Endothelial cell of umbilical vein (primary cell): ENCODE data around the gene TMPRSS7.

Experiments used
- EZH2 ChIP-seq: IDR thresholded peaks from 2 replicates; pipeline ENCODE4 v1.6.1; 2012; ENCODE audit warnings: borderline replicate concordance, low read depth, mild to moderate bottlenecking, moderate library complexity, low read length, inconsistent platforms; ENCODE audit not compliant: severe bottlenecking
- FOS ChIP-seq: IDR thresholded peaks from 2 replicates; pipeline ENCODE4 v1.6.1; 2011; ENCODE audit warnings: mild to moderate bottlenecking, low read length, moderate library complexity, borderline replicate concordance; ENCODE audit not compliant: insufficient read depth
- MYC ChIP-seq: IDR thresholded peaks from one replicate; pipeline ENCODE4 v1.6.1; 2011; ENCODE audit warnings: mild to moderate bottlenecking, low read depth, low read length
- POLR2A ChIP-seq: IDR thresholded peaks from 2 replicates; pipeline ENCODE4 v1.6.1; 2012; ENCODE audit warnings: low read depth, mild to moderate bottlenecking, control low read depth, low read length
- POLR2AphosphoS5 ChIP-seq: IDR thresholded peaks from 2 replicates; pipeline ENCODE4 v1.6.1; 2012; ENCODE audit warnings: low read depth, mild to moderate bottlenecking, control low read depth, low read length, moderate library complexity; ENCODE audit not compliant: insufficient read depth
- TF ChIP-seq, protein P1 (sequence below), 2 donors: IDR thresholded peaks; 1 replicate in 1 of 2; 2 replicates in 1 of 2; pipeline ENCODE4 v1.5.1; 2011; ENCODE audit warnings: low read length in 2 of 2, mild to moderate bottlenecking in 2 of 2, moderate library complexity in 2 of 2, control low read depth in 1 of 2, inconsistent platforms in 1 of 2, low read depth in 1 of 2; ENCODE audit not compliant: insufficient read depth in 1 of 2; ENCODE audit errors: extremely low read depth in 1 of 2
- TF ChIP-seq, protein P2 (sequence below): IDR thresholded peaks from 2 replicates; pipeline ENCODE4 v1.6.1; 2011; ENCODE audit not compliant: insufficient read depth, insufficient read length

DNA sequence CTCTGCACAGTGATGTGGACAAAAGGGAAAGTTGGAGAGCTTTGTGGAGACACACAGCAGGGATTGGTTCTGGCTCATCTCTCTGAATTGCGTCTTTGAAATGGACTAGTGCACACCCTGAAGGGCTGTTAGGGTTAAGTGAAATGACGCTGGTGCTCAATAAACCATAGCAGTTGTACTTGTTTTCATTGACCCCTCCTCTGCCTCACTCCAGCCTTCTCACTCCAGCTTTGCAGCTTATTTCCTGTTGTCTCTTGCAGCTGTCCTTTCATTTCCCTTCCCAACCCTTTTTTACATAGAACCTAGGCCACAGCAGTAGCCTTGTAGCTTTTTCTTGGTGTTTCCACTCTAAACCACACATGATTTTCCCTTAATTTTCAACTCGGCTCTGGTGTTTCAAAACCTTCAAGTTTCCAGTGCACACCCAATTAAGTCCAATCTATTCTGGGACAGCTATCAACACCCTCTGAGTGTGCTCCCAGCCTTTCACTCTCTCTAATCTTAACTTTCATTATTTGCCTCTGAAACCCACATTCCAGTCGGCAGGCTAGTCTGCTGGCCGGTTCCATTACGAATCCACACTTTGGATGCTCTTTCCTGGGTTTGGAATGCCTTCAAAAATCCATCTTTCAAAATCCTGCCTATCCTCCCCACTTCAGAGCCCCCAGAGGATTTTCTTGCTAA lies 58.1 kb downstream of the TMPRSS7 start:
- TF ChIP-seq, protein P1, sequence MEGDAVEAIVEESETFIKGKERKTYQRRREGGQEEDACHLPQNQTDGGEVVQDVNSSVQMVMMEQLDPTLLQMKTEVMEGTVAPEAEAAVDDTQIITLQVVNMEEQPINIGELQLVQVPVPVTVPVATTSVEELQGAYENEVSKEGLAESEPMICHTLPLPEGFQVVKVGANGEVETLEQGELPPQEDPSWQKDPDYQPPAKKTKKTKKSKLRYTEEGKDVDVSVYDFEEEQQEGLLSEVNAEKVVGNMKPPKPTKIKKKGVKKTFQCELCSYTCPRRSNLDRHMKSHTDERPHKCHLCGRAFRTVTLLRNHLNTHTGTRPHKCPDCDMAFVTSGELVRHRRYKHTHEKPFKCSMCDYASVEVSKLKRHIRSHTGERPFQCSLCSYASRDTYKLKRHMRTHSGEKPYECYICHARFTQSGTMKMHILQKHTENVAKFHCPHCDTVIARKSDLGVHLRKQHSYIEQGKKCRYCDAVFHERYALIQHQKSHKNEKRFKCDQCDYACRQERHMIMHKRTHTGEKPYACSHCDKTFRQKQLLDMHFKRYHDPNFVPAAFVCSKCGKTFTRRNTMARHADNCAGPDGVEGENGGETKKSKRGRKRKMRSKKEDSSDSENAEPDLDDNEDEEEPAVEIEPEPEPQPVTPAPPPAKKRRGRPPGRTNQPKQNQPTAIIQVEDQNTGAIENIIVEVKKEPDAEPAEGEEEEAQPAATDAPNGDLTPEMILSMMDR (IDR thresholded peaks at IDR 0.05; ENCODE audit: extremely low read depth in 1 of 2, insufficient read depth in 1 of 2, low read depth in 1 of 2, low read length in 2 of 2) = no peak
- TF ChIP-seq EZH2 (no peak), MYC (no peak), POLR2A (no peak), POLR2AphosphoS5 (no peak), FOS (no peak)
- TF ChIP-seq, protein P2, sequence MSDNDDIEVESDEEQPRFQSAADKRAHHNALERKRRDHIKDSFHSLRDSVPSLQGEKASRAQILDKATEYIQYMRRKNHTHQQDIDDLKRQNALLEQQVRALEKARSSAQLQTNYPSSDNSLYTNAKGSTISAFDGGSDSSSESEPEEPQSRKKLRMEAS = no peak
